GM18517 (cell line): Measurements from ENCODE around the gene LPAR4.
"Not testable (repeated sequence)": the region's sequence is repeated elsewhere in the genome, so short reads cannot be mapped to it uniquely, and the experiment has no call there.

Experiments
- ATAC-seq: cut with Tn5 transposase; IDR thresholded peaks from one replicate; pipeline ENCODE4 v1.9.1; 2021; ENCODE audit warnings: mild to moderate bottlenecking, moderate library complexity; ENCODE audit not compliant: unreplicated experiment

The LPAR4 gene, protein sequence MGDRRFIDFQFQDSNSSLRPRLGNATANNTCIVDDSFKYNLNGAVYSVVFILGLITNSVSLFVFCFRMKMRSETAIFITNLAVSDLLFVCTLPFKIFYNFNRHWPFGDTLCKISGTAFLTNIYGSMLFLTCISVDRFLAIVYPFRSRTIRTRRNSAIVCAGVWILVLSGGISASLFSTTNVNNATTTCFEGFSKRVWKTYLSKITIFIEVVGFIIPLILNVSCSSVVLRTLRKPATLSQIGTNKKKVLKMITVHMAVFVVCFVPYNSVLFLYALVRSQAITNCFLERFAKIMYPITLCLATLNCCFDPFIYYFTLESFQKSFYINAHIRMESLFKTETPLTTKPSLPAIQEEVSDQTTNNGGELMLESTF

DNA sequence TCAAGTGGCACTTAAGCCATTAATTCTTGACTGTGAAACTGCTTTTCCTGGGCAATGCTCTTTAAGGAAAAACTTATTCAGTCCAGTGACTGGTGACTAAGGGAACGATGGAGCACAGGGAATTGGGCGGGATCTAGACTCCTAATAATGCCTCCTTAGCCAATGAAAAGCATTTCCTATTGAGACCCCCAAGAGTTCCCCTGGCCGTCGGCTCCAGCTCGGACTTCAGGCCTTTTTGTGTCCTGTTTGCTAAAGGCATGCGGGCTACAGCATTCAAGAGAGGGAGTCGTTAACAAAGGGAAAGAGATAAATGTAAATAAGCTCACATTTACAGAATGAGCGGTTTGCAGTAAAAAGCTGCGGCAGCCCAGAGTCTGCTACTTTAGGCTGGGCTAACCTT is at the start of gene LPAR4:
TSS of gene LPAR4 (plus strand) at position 232 of the 400 bp plus-strand sequence. CDS start 7,150 bp downstream, outside the sequence.
- no peak for ATAC-seq

DNA sequence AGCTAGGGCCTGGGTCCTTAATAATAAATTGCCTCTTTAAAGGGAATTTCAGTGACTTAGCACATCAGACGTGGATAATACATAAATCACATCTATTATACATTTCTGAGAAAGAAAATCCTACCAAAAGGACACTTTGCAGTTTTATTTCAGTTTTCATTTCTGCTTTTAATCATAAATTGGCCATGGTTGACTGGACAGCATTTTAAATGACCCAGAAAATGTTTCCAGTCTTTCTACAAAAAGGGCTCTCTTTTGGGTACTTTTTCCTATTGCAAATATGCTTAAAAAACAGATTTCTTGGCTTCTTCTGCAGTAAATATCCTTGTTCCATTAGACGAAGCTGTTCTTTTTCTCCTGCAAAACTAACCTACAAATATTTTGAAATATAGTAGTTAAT is 41.4 kb upstream of the LPAR4 start:
- ATAC-seq, result no peak

DNA sequence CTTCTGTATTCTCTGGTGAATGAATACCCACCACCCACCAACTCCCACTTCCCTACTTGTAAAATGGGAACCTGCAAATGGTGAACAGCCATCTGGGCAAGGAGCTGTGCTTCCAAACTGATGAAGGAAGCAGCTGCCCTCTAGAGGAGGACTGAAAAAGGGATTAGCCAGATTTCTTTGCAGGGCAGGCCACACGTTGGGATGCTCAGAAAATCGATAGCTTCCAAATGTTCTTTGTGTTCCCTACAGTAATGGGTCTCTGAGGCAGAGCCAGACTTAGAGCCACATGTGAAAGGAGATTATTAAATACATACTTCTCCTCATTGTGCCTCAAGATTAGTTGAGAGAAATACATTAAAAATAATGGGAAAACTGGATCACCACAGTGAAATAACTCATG is 39.3 kb upstream of the LPAR4 start:
- no peak for ATAC-seq

GRCh38 chrX:78708816-78709215 is 38.7 kb upstream of the LPAR4 start:
- no peak for ATAC-seq

GRCh38 chrX:78710171-78710570 is 37.3 kb upstream of the LPAR4 start:
- ATAC-seq, result no peak

DNA sequence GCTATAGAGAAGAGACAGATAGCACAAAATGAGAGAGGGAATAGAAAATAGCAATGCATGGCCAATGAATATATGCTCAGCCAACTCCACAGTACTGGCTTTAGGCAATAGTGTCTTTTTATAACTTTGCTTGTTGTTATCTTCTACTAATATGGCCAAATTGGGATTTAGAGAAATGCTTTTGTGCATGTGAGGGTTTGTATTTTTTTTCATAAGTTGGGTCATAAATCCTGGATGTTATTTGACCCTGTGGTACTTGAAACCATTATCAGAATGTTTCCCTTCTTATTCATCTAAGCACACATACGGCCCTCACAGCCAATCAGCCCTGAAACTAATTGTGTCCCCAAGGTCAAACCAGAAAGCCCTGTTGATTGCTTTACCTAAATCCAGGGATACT is 35.2 kb upstream of the LPAR4 start:
- ATAC-seq, result no peak

DNA sequence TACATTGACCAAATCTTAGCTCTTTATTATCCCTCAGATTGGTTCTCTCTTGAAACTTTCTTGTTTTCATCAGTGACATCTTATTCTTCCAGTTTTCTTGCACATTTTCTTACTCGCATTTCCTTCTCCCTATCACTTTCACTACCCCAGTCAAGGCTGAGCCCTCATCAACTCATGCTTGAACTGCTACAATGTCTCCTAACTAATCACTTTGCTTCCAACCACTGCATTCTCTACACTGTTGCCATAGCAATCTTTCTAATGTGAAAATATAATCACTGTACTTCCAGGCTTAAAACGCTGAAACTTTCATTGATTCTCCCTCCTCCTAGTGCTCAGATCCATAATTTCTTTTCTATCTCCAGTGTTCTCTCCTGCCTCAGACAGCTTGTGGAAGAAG is 22.2 kb upstream of the LPAR4 start:
- ATAC-seq, result no peak

DNA sequence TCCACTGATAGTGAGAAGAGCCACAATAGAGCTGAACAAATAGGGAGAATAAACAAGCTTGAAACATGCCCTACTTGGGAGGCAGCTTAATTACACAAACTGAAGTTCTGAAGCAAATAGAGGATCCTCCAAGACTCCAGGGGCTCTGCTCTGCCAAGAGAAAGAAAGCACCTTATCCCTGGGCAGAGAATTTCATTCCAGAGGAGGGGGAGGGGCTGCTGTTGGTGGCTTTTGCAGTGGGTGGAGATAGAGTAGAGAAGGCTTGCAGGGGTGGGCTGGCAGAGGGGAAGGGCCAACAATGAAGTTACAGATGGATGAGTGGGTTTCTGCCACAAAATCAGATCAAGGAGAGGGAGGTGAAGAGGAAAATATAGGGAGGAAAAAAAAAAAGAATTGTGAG is 1.0 kb upstream of the LPAR4 start:
- no peak for ATAC-seq

DNA sequence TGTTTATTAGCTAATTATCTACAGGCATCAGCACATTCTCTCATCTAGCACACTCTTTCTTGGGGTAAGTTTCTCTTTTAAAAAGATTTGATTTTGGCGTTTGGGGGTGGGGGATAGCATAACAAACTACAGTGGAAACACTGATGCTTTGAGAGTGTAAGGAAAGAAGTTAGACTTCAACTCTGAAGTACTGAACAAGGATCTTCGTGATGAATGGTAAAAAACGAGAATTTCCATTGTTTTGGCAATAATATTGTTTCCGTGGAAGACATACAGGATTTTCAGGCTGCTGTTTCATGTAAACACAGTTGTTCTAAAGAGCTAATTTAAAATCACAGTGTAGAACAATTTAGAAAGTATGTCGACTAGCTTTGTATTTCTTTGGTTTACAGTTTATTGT is 451 bp downstream of the LPAR4 start:
- no peak for ATAC-seq

DNA sequence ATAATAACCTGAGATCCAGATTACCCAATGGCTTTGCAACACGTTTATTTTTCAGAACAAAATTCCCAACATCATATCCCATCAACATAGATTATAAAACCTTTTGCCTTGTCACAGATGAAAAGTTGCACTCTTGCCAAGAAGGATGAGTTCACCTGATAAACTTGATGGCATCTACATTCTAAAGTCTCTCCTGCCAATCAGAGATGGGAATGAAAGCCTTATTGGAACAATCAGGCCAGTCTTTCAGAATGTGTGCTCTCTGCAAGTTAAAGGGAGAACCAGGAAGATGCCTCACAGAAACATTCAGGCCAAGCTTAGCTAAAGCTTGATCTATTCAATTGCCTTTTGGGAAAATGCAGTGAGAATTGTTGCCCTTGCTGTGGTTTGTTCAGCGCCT is 1.3 kb downstream of the LPAR4 start:
- no peak for ATAC-seq

- ATAC-seq, result no peak
Measured at GRCh38 chrX:78753571-78753970, 6.1 kb downstream of the LPAR4 start.

DNA sequence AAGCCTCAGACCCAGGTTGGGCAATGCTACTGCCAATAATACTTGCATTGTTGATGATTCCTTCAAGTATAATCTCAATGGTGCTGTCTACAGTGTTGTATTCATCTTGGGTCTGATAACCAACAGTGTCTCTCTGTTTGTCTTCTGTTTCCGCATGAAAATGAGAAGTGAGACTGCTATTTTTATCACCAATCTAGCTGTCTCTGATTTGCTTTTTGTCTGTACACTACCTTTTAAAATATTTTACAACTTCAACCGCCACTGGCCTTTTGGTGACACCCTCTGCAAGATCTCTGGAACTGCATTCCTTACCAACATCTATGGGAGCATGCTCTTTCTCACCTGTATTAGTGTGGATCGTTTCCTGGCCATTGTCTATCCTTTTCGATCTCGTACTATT is 7.4 kb downstream of the LPAR4 start:
- peak; percentile 97 for ATAC-seq

GRCh38 chrX:78759081-78759480 is 11.6 kb downstream of the LPAR4 start:
- no peak for ATAC-seq

DNA sequence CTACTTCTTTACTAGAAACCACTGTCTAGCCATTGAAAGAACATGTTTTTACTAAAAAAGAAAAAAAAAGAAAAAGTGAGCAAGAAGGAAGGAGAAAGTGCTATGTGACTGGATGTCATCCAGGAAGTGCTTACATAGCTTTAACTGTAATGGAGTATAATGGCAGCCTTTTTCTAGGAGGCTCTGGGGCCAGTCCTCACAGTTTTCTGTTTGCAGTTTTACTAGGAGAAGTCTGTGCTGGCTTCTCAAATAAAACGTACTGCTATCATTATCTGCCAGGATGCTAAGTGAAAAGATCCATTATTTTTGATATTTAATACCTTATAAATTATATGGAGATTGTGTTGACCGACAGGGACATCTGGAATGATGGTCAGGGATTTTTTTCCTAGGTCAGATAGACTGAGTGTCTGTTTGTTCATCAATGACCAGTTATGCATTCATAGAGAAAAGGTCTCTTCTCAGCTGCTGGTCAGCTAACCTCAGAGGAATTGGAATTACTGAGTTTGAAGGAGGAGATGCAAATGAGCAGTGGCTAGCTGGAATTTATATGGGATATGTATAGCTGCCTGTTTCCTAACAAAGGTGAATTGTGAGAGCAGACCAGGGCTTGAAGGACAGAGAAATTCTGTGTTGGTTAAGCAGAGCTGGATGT is 21.7 kb downstream of the LPAR4 start:
- no peak for ATAC-seq

DNA sequence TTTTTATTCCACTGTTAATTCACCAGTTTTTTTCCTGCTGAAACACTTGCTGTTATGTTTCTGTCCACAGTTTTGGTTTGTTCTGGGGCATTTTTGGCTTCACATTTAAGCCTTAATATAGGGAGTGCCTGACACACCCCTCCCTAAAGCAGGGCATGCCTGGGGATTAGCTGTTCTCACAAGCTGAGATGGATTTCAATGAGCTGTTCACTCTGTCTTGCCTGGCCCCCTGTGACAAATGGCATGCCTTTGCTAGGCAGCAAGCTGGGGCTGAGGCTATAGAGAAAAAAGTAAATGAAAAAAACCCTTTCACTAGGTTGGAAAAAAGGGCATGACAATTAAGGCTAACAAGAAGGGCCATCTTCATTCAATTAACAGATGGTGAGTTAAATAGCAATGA is 22.4 kb downstream of the LPAR4 start:
- no peak for ATAC-seq

DNA sequence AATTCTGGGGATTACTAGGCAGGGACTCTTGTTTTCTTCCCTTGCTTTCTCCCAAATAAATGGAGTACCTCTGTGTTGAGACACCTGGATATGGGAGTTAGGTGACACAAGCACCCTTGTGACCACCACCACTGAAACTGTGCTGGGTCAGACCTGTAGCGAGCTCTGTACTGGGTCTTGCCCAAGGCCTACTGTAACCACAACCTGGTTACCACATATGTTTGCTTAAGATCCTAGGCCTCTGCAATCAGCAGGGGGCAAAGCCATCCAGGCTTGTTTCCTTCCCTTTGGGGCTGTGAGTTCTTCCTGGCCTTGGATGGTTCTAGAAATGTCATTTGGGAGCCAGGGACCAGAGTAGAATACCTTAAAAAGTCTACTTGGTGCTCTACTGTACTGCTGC is 49.4 kb downstream of the LPAR4 start:
- ATAC-seq, result no peak

DNA sequence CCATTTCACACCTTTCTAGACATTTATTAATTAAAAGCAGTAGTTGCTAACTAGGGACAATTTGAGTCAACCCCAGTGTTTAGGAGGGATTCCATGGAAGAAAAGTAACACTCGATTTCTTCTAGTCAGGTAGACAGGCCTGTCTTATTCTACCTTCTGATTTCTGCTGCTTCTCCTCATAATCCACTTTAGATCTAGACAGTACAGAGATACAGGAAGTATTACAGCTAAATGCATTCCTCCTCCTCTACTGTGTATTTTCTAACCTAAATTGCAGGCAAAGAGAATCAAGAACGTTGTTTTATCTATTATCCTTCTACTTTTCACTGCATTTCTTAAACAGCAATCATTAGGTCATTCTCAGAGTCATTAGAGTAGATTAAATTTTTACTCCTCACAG is 52.6 kb downstream of the LPAR4 start:
- ATAC-seq, result no peak

GRCh38 chrX:78800694-78801093 is 53.2 kb downstream of the LPAR4 start:
- no peak for ATAC-seq

- ATAC-seq, result no peak
Measured at GRCh38 chrX:78801522-78801921, 54.0 kb downstream of the LPAR4 start.

- ATAC-seq, result not testable (repeated sequence)
Measured at GRCh38 chrX:78802526-78802925, 55.0 kb downstream of the LPAR4 start.
